NK-92 (cell line): Measurements from ENCODE around the gene DERL2.

Experiments used
- DNase-seq: peaks from one replicate; lab custom pipeline; 2025; ENCODE audit not compliant: unreplicated experiment; lab: John Stamatoyannopoulos, UW

The DERL2 gene

GRCh38 chr17:5485270-5486205 is at the start of gene DERL2:
TSS of gene DERL2 (minus strand) at chr17:5486178. CDS start at chr17:5486161, 17 bp downstream.
- DNase-seq: no peak

- DNase-seq: no peak
These were observed 49.5 kb upstream of the DERL2 start for GRCh38 chr17:5535436-5535835.

- DNase-seq: no peak
These were observed 47.7 kb upstream of the DERL2 start for GRCh38 chr17:5533486-5534315.

- DNase-seq: no peak
These were observed 46.6 kb upstream of the DERL2 start for GRCh38 chr17:5532581-5532980.

- DNase-seq: no peak
These were observed 45.1 kb upstream of the DERL2 start for GRCh38 chr17:5531085-5531418.

GRCh38 chr17:5530265-5531084 is 44.5 kb upstream of the DERL2 start:
- no peak for DNase-seq

- DNase-seq: no peak
These were observed 41.7 kb upstream of the DERL2 start for GRCh38 chr17:5527601-5528250.

GRCh38 chr17:5526821-5527598 is 41.0 kb upstream of the DERL2 start:
- DNase-seq: no peak

GRCh38 chr17:5523249-5523648 is 37.3 kb upstream of the DERL2 start:
- no peak for DNase-seq

- no peak for DNase-seq
These were observed 36.5 kb upstream of the DERL2 start for GRCh38 chr17:5522476-5522875.

GRCh38 chr17:5516060-5516792 is 30.2 kb upstream of the DERL2 start:
- no peak for DNase-seq

- DNase-seq: no peak
These were observed 29.0 kb upstream of the DERL2 start for GRCh38 chr17:5514976-5515375.

- no peak for DNase-seq
These were observed 27.6 kb upstream of the DERL2 start for GRCh38 chr17:5513628-5514027.

- DNase-seq: no peak
These were observed 25.6 kb upstream of the DERL2 start for GRCh38 chr17:5511401-5512225.

- DNase-seq: no peak
These were observed 24.8 kb upstream of the DERL2 start for GRCh38 chr17:5510771-5511170.

GRCh38 chr17:5509482-5509881 is 23.5 kb upstream of the DERL2 start:
- DNase-seq: no peak

- DNase-seq: no peak
These were observed 22.8 kb upstream of the DERL2 start for GRCh38 chr17:5508810-5509209.

GRCh38 chr17:5506307-5506706 is 20.3 kb upstream of the DERL2 start:
- no peak for DNase-seq
